ENCODE data around the gene ZFR2.

The ZFR2 gene

GRCh38 chr19:3910105-3910504, 41.3 kb upstream of the ZFR2 start:
- no peaks in the 10 kb centered on the region for H3K36me3 ChIP-seq (ENCODE audit: control insufficient read depth, low read length)
- no peaks in the 10 kb centered on the region for H3K9me2 ChIP-seq (replicated peaks; ENCODE audit: control insufficient read depth, low read length)
- no peak overlapping the region for H3K27ac ChIP-seq (ENCODE audit: low read depth, low read length)
- no peaks in the 10 kb centered on the region for H3K27me3 ChIP-seq (ENCODE audit: control insufficient read depth, low read length)
- 0 out of 2 replicates have a peak, but pooled peaks cover 5% of the 10 kb centered on the region for H3K9me3 ChIP-seq (ENCODE audit: control insufficient read depth, insufficient read depth, low read length)
- no peak for TF ChIP-seq CTCF (IDR thresholded peaks at IDR 0.05; ENCODE audit: low read depth, low read length, poor library complexity, severe bottlenecking)
- no peaks in the 10 kb centered on the region for H4K20me1 ChIP-seq (ENCODE audit: control insufficient read depth, insufficient read depth, low read depth, low read length)
- H3K79me2 ChIP-seq (ENCODE audit: control insufficient read depth, low read length) = no peaks in the 10 kb centered on the region
- H3K4me3 ChIP-seq (ENCODE audit: low read length) = no peak overlapping the region
- H3F3A ChIP-seq (ENCODE audit: control insufficient read depth, insufficient read depth) = no peaks in the 10 kb centered on the region
- no peak overlapping the region for H3K4me2 ChIP-seq (ENCODE audit: low read length)
- no peaks in the 10 kb centered on the region for H3K4me1 ChIP-seq (ENCODE audit: control insufficient read depth, low read length)

- H3K9me3 ChIP-seq (ENCODE audit: control insufficient read depth, insufficient read depth, low read length) = 0 out of 2 replicates have a peak, but pooled peaks cover 5% of the 10 kb centered on the region
- H3K27me3 ChIP-seq (ENCODE audit: control insufficient read depth, low read length) = no peaks in the 10 kb centered on the region
- no peak for TF ChIP-seq EZH2phosphoT487 (IDR thresholded peaks at IDR 0.05; ENCODE audit: borderline replicate concordance, low read length)
- TF ChIP-seq CTCF (IDR thresholded peaks at IDR 0.05; ENCODE audit: low read depth, low read length, poor library complexity, severe bottlenecking) = no peak
- H3K36me3 ChIP-seq (ENCODE audit: control insufficient read depth, low read length) = no peaks in the 10 kb centered on the region
- no peaks in the 10 kb centered on the region for H3K9me2 ChIP-seq (replicated peaks; ENCODE audit: control insufficient read depth, low read length)
- no peaks in the 10 kb centered on the region for H4K20me1 ChIP-seq (ENCODE audit: control insufficient read depth, insufficient read depth, low read depth, low read length)
- H3K4me3 ChIP-seq (ENCODE audit: low read length) = no peak overlapping the region
- no peak overlapping the region for H3K4me2 ChIP-seq (ENCODE audit: low read length)
- H3K27ac ChIP-seq (ENCODE audit: low read depth, low read length) = no peak overlapping the region
- no peaks in the 10 kb centered on the region for H3F3A ChIP-seq (ENCODE audit: control insufficient read depth, insufficient read depth)
- H3K4me1 ChIP-seq (ENCODE audit: control insufficient read depth, low read length) = no peaks in the 10 kb centered on the region
- no peaks in the 10 kb centered on the region for H3K79me2 ChIP-seq (ENCODE audit: control insufficient read depth, low read length)
These were observed 39.6 kb upstream of the ZFR2 start for GRCh38 chr19:3908266-3909054.

- no peaks in the 10 kb centered on the region for H3K36me3 ChIP-seq (ENCODE audit: control insufficient read depth, low read length)
These were observed 38.9 kb upstream of the ZFR2 start for GRCh38 chr19:3907626-3908265.

More at GRCh38 chr19:3907626-3908265, 38.9 kb upstream of the ZFR2 start:
- Histone ChIP-seq H3K79me2 (ENCODE audit: control insufficient read depth, low read length) (no peaks in the 10 kb centered on the region), H4K20me1 (ENCODE audit: control insufficient read depth, insufficient read depth, low read depth, low read length) (no peaks in the 10 kb centered on the region), H3K4me1 (ENCODE audit: control insufficient read depth, low read length) (no peaks in the 10 kb centered on the region), H3K27ac (ENCODE audit: low read depth, low read length) (no peak overlapping the region), H3K4me2 (ENCODE audit: low read length) (no peak overlapping the region), H3K9me3 (ENCODE audit: control insufficient read depth, insufficient read depth, low read length) (0 out of 2 replicates have a peak, but pooled peaks cover 5% of the 10 kb centered on the region), H3K4me3 (ENCODE audit: low read length) (no peak overlapping the region), H3K9me2 (replicated peaks; ENCODE audit: control insufficient read depth, low read length) (no peaks in the 10 kb centered on the region), H3K27me3 (ENCODE audit: control insufficient read depth, low read length) (no peaks in the 10 kb centered on the region), H3F3A (ENCODE audit: control insufficient read depth, insufficient read depth) (no peaks in the 10 kb centered on the region)
- TF ChIP-seq EZH2phosphoT487 (IDR thresholded peaks at IDR 0.05; ENCODE audit: borderline replicate concordance, low read length) (no peak), CTCF (IDR thresholded peaks at IDR 0.05; ENCODE audit: low read depth, low read length, poor library complexity, severe bottlenecking) (no peak)
